Stimulated activated naive B cell treated with anti-CD40 and anti-IgM and Interleukin-4, amounts not matched to agents 10 μg/mL and 1 μg/mL and 100 μg/mL, for 72 hours (primary cell): ENCODE data around the gene GIPR.
"Not testable (repeated sequence)": the region's sequence is repeated elsewhere in the genome, so short reads cannot be mapped to it uniquely, and the experiment has no call there.

Experiments
- ATAC-seq, 2 donors: fragments of 150-1000 bp; cut with Tn5 transposase; replicated peaks; 2 replicates each; pipeline ENCODE4 v1.10.0; 2021; ENCODE audit warnings: moderate library complexity in 1 of 2
- DNase-seq: peaks from one replicate; pipeline ENCODE4 v3.0.0; 2021
- H3K27ac Mint-ChIP-seq: one replicate; pipeline ENCODE4 v1.8.0; 2022; ENCODE audit warnings: mild to moderate bottlenecking, mixed read lengths
- H3K27me3 Mint-ChIP-seq, 2 donors: one replicate each; pipeline ENCODE4 v1.8.0; 2022; ENCODE audit warnings: mixed read lengths in 2 of 2
- H3K36me3 Mint-ChIP-seq, 2 donors: one replicate each; pipeline ENCODE4 v1.8.0; 2022; ENCODE audit warnings: mixed read lengths in 2 of 2, mild to moderate bottlenecking in 1 of 2
- H3K4me1 Mint-ChIP-seq, 2 donors: one replicate each; pipeline ENCODE4 v1.8.0; 2022; ENCODE audit warnings: mixed read lengths in 2 of 2, mild to moderate bottlenecking in 1 of 2
- H3K4me3 Mint-ChIP-seq, 2 donors: one replicate each; pipeline ENCODE4 v1.8.0; 2022; ENCODE audit warnings: mild to moderate bottlenecking in 2 of 2, mixed read lengths in 2 of 2, moderate library complexity in 1 of 2
- H3K9me3 Mint-ChIP-seq, 2 donors: one replicate each; pipeline ENCODE4 v1.8.0; 2022; ENCODE audit warnings: mixed read lengths in 2 of 2, mild to moderate bottlenecking in 1 of 2

GIPR gene

GRCh38 chr19:45667620-45668341 lies at the start of gene GIPR:
Gene GIPR (plus strand): TSS chr19:45668221. CDS start chr19:45669521, 1,300 bp downstream.
- H3K27me3 Mint-ChIP-seq = peaks cover 52 to 57% of the 10 kb centered on the region in 2 donors

GRCh38 chr19:45621389-45621788 lies 46.6 kb upstream of the GIPR start:
- Mint-ChIP-seq H3K4me1 (no peaks in the 10 kb centered on the region), H3K27ac (no peak overlapping the region)
- no peak for ATAC-seq

More at GRCh38 chr19:45667620-45668341, at the start of gene GIPR:
- peak within 1 kb of the TSS; percentile 22 for H3K27ac Mint-ChIP-seq
- DNase-seq (peak; percentile 16), ATAC-seq (peak; percentile 41 to 62)
- peaks cover 26 to 39% of the 10 kb centered on the region in 2 donors for H3K4me1 Mint-ChIP-seq
- H3K36me3 Mint-ChIP-seq = peaks cover 0 to 2% of the 10 kb centered on the region in 2 donors
- peaks cover 0 to 2% of the 10 kb centered on the region in 2 donors for H3K9me3 Mint-ChIP-seq
- H3K4me3 Mint-ChIP-seq = peak within 1 kb of the TSS; percentile 78 to 82

GRCh38 chr19:45621976-45622503 lies 46.0 kb upstream of the GIPR start:
- DNase-seq (no peak), ATAC-seq (no peak)
- no peaks in the 10 kb centered on the region for H3K4me1 Mint-ChIP-seq
- H3K36me3 Mint-ChIP-seq = peaks cover 65 to 69% of the 10 kb centered on the region in 2 donors
- H3K4me3 Mint-ChIP-seq = no peak overlapping the region
- H3K9me3 Mint-ChIP-seq = no peaks in the 10 kb centered on the region
- H3K27me3 Mint-ChIP-seq = no peaks in the 10 kb centered on the region
- peak overlapping the region; percentile 2 for H3K27ac Mint-ChIP-seq

More at GRCh38 chr19:45621389-45621788, 46.6 kb upstream of the GIPR start:
- DNase-seq = no peak
- Mint-ChIP-seq H3K4me3 (no peak overlapping the region), H3K27me3 (no peaks in the 10 kb centered on the region), H3K36me3 (peaks cover 65 to 72% of the 10 kb centered on the region in 2 donors), H3K9me3 (no peaks in the 10 kb centered on the region)

GRCh38 chr19:45623984-45624383 lies 44.0 kb upstream of the GIPR start:
- no peak overlapping the region for H3K27ac Mint-ChIP-seq
- H3K4me3 Mint-ChIP-seq = no peak overlapping the region
- H3K27me3 Mint-ChIP-seq = no peaks in the 10 kb centered on the region
- peaks cover 57 to 65% of the 10 kb centered on the region in 2 donors for H3K36me3 Mint-ChIP-seq
- no peaks in the 10 kb centered on the region for H3K9me3 Mint-ChIP-seq
- no peak for ATAC-seq
- no peak for DNase-seq
- no peaks in the 10 kb centered on the region for H3K4me1 Mint-ChIP-seq

GRCh38 chr19:45628219-45628618 lies 39.8 kb upstream of the GIPR start:
- peaks cover 42 to 57% of the 10 kb centered on the region in 2 donors for H3K36me3 Mint-ChIP-seq
- H3K27ac Mint-ChIP-seq, H3K27me3 Mint-ChIP-seq, H3K4me1 Mint-ChIP-seq, ATAC-seq, H3K9me3 Mint-ChIP-seq, H3K4me3 Mint-ChIP-seq, DNase-seq: not testable (repeated sequence)

- no peak overlapping the region for H3K27ac Mint-ChIP-seq
- ATAC-seq (no peak), DNase-seq (no peak)
- H3K36me3 Mint-ChIP-seq = peaks cover 32 to 50% of the 10 kb centered on the region in 2 donors
- no peaks in the 10 kb centered on the region for H3K27me3 Mint-ChIP-seq
- H3K9me3 Mint-ChIP-seq = no peaks in the 10 kb centered on the region
- no peak overlapping the region for H3K4me3 Mint-ChIP-seq
- no peaks in the 10 kb centered on the region for H3K4me1 Mint-ChIP-seq
These were observed 38.3 kb upstream of the GIPR start for GRCh38 chr19:45629704-45630103.

GRCh38 chr19:45630463-45630862 lies 37.6 kb upstream of the GIPR start:
- no peaks in the 10 kb centered on the region for H3K27me3 Mint-ChIP-seq
- ATAC-seq (peak; percentile 41 to 72), DNase-seq (no peak)
- H3K4me3 Mint-ChIP-seq = no peak overlapping the region
- H3K36me3 Mint-ChIP-seq = peaks cover 29 to 44% of the 10 kb centered on the region in 2 donors
- no peaks in the 10 kb centered on the region for H3K4me1 Mint-ChIP-seq
- no peaks in the 10 kb centered on the region for H3K9me3 Mint-ChIP-seq
- H3K27ac Mint-ChIP-seq = no peak overlapping the region

GRCh38 chr19:45632468-45633196 lies 35.4 kb upstream of the GIPR start:
- H3K27ac Mint-ChIP-seq = no peak overlapping the region
- ATAC-seq (peak in 1 of 2 donors; percentile 63), DNase-seq (no peak)
- no peak overlapping the region for H3K4me3 Mint-ChIP-seq
- no peaks in the 10 kb centered on the region for H3K27me3 Mint-ChIP-seq
- H3K4me1 Mint-ChIP-seq = no peaks in the 10 kb centered on the region
- peaks cover 18 to 35% of the 10 kb centered on the region in 2 donors for H3K36me3 Mint-ChIP-seq
- H3K9me3 Mint-ChIP-seq = no peaks in the 10 kb centered on the region

GRCh38 chr19:45636275-45636674 lies 31.7 kb upstream of the GIPR start:
- DNase-seq = no peak
- Mint-ChIP-seq H3K27me3 (no peaks in the 10 kb centered on the region), H3K27ac (no peak overlapping the region), H3K36me3 (peaks cover 12 to 31% of the 10 kb centered on the region in 2 donors), H3K9me3 (peaks cover 5 to 6% of the 10 kb centered on the region in 2 donors), H3K4me1 (peaks cover 12 to 20% of the 10 kb centered on the region in 2 donors), H3K4me3 (no peak overlapping the region)
- no peak for ATAC-seq

- DNase-seq = no peak
- Mint-ChIP-seq H3K27ac (no peak overlapping the region), H3K4me1 (peaks cover 15 to 26% of the 10 kb centered on the region in 2 donors), H3K36me3 (peaks cover 12 to 32% of the 10 kb centered on the region in 2 donors), H3K4me3 (no peak overlapping the region), H3K9me3 (peaks cover 5 to 8% of the 10 kb centered on the region in 2 donors), H3K27me3 (no peaks in the 10 kb centered on the region)
- ATAC-seq = no peak
These were observed 31.1 kb upstream of the GIPR start for GRCh38 chr19:45636902-45637301.

GRCh38 chr19:45637890-45638667 lies 29.9 kb upstream of the GIPR start:
- peaks cover 9 to 24% of the 10 kb centered on the region in 2 donors for H3K36me3 Mint-ChIP-seq
- H3K27me3 Mint-ChIP-seq = no peaks in the 10 kb centered on the region
- ATAC-seq (no peak), DNase-seq (no peak)
- peaks cover 18 to 36% of the 10 kb centered on the region in 2 donors for H3K4me1 Mint-ChIP-seq
- no peak overlapping the region for H3K27ac Mint-ChIP-seq
- peaks cover 5 to 8% of the 10 kb centered on the region in 2 donors for H3K9me3 Mint-ChIP-seq
- H3K4me3 Mint-ChIP-seq = peak overlapping the region; percentile 93 to 94

GRCh38 chr19:45638930-45639729 lies 28.9 kb upstream of the GIPR start, which contains the start of gene EML2:
Gene EML2 (minus strand): TSS chr19:45639397. CDS start chr19:45639376, 21 bp downstream.
- Mint-ChIP-seq H3K27me3 (no peaks in the 10 kb centered on the region), H3K4me3 (peak within 1 kb of the TSS; percentile 93 to 94), H3K36me3 (peaks cover 8 to 22% of the 10 kb centered on the region in 2 donors), H3K27ac (peak within 1 kb of the TSS; percentile 95), H3K9me3 (peaks cover 5 to 8% of the 10 kb centered on the region in 2 donors), H3K4me1 (peaks cover 27 to 47% of the 10 kb centered on the region in 2 donors)
- ATAC-seq (no peak), DNase-seq (peak; percentile 19)

- peak overlapping the region; percentile 98 for H3K27ac Mint-ChIP-seq
- H3K9me3 Mint-ChIP-seq = peaks cover 5 to 8% of the 10 kb centered on the region in 2 donors
- peaks cover 8 to 20% of the 10 kb centered on the region in 2 donors for H3K36me3 Mint-ChIP-seq
- peaks cover 32 to 61% of the 10 kb centered on the region in 2 donors for H3K4me1 Mint-ChIP-seq
- no peak for DNase-seq
- no peak for ATAC-seq
- peak overlapping the region; percentile 88 to 92 for H3K4me3 Mint-ChIP-seq
- peaks cover under 1 to 7% of the 10 kb centered on the region in 2 donors for H3K27me3 Mint-ChIP-seq
These were observed 27.2 kb upstream of the GIPR start for GRCh38 chr19:45640849-45641273.
